NCI-H774 (cell line): ENCODE measurements around the gene RBM19.

Experiments
- DNase-seq: peaks from one replicate; lab custom pipeline; 2025; lab: John Stamatoyannopoulos, UW

The RBM19 gene

GRCh38 chr12:113931517-113931916, 34.6 kb downstream of the RBM19 start:
- DNase-seq = no peak

DNA sequence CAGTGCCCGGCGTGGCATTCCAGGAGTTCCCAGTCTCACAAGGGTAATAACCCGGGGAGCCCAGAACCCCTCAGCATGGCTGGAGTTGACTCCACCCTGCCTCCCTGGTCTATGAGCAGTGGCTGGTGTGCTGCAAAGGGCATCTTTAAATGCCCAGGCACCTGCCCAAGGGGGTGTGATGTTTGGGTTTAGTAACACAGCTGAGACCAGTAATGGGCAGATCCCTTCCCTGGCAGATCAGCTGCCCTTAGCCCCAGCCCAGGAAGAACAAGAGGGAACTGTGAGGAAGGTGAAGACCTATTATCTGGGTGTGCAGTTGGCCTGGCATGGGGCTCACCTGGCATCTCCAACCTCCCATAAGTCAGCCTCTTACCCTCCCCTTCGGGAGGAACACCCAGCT, 35.9 kb downstream of the RBM19 start:
- DNase-seq = no peak

- no peak for DNase-seq
These were observed 36.7 kb downstream of the RBM19 start for GRCh38 chr12:113929312-113929989.

- no peak for DNase-seq
These were observed 39.3 kb downstream of the RBM19 start for GRCh38 chr12:113926788-113927187.

DNA sequence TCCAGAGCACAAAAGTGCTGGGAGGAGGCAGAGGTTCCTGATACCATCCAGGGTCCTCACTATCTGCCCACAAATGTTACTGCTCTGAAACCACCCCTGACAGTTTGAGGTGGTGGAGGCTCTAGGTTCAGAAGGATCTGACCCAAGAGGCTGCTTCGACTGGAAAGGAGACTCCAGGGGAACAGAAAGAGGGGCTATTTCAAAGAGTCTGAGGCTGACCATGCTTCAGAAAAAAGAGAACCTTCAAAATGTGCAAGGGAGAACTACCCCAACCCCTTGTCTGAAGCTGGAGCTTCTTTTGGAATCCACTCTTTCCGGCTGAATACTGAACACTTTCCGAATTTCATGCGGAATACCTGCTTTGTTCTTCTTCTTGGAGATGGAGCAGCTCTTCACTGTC, 41.8 kb downstream of the RBM19 start:
- DNase-seq = no peak

GRCh38 chr12:113923251-113923650, 42.9 kb downstream of the RBM19 start:
- DNase-seq = no peak

DNA sequence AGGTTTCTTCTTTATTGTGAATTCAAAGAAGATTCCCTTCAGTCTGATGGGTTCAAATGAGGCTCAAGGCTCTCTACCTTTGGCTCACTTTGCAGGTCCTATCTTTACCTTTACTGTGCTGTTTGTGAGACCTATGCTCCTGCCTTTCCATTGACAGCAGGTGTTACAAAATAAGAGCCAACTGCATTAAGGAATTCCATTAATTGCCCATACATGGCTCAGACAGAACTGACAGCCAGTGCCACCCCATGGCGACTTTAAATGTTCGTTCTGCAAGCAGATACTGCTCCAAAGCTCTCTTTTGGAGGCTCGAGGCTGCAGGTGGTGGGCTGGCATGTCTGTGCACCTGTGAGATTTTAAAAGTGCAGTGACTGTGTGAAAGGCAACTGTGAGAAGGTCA, 44.7 kb downstream of the RBM19 start:
- DNase-seq = no peak

DNA sequence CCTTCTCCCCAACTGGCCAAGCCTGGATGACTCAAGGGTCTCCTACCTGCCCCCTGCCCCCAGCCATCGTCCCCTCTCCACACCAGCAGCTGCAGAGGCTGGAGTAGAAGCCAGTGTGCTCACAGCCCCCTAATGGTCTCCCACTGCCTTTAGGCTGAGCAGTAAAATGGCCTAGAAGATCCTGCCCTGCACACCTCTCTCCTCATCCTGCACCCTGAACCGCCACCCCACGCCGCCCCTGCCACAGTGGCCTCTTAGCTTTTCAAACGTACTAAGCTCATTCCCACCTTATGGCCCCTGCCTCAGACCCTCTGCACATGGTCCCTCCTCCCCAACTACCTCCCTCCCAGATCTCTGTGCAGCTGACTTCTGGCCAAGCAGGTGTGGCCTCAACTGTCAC, 46.3 kb downstream of the RBM19 start:
- DNase-seq = no peak

GRCh38 chr12:113918306-113918705, 47.8 kb downstream of the RBM19 start:
- no peak for DNase-seq

DNA sequence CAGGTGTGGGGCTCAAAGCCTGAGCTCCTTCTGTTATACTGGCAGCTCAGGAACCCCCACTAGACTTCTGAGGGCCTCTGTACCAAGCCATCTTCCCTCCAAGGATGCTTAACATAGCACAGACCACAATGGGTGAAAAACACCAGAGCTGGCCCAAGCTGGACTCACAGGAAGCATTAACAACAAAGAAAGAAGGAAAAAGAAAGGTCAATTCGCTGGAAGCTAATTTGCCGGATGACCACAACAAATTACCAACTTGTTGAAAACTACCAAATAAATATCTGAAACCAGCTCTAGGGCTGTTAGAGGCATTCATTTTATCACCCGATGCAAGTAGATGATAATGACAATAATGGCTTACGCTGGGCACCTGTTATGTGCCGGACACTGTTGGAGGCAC, 48.7 kb downstream of the RBM19 start:
- DNase-seq = no peak

DNA sequence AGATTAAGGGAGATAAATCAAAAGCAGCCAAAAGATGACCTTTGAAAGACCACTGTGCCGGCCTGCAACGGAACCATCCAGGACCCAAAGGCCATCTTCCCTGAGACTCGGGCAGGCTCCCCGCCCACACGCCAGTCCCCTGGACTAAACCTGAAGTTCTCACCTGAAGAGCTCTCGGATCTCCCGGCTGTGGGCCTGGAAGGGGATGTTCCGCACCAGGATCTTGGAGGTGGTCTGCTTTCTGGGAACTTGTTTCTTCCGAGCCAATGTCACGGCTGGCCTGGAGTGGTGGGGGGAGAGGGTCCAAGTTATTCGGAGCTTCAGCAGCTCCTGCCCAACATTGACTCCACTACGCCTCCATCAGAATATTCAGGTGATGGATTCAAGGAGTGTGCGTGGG, 51.3 kb downstream of the RBM19 start:
- DNase-seq = no peak

- DNase-seq = no peak
These were observed 51.9 kb downstream of the RBM19 start for GRCh38 chr12:113914176-113914575.

DNA sequence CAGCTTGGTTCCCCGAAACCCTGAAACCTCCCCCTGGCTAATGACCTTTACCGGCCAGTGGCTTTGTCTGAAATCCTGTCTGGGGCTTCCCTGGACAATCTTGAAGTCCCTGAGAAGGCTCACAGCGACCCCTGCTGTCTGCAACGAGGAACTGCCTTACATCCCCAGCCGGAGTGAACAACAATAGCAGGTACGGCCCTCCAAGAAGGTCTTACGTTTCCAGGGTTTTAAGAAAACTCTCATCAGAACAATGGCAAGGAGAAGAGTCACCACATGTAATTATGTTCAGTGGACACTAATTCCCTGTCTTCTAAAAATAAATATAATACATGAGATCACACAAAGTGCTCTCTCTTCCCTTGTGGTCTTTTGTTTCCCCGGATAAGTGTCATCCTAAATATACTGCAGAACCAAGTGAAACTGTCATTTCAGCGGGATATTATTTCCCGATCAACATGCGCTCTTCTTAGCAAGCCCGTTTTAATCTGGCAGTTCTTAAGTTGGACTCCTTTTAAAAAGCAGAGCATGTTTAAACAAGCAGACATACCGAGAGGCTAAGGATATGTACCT, 53.3 kb downstream of the RBM19 start:
- peak; percentile 65 for DNase-seq

- no peak for DNase-seq
These were observed 54.0 kb downstream of the RBM19 start for GRCh38 chr12:113911971-113912759.

- no peak for DNase-seq
These were observed 55.3 kb downstream of the RBM19 start for GRCh38 chr12:113910751-113911272.

GRCh38 chr12:113909776-113910420, 56.2 kb downstream of the RBM19 start:
- no peak for DNase-seq

DNA sequence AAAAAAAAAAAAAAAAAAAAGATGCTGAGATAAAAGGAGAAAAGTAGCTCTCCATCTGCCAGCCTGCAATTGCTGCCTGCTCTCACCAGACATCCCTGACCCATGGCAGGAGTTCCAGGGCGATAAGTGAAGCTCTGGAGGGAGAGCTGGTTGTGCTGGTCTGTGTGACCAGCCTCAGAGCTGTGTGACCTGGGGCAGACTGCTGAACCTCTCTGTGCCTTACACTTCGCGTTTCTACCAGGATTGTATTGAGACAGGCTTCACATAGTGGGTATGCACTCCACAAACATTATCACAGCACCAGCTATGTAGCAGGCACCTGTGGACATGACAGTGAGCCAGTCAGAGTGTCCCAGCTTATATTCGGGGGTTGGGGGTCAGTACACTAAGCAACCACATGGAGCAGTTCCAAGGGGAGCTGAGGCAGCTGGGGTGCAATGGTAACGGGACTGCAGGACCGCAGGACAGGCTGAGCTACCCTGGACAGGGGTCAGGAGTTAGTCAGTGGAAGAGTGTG, 57.5 kb downstream of the RBM19 start:
- no peak for DNase-seq

DNA sequence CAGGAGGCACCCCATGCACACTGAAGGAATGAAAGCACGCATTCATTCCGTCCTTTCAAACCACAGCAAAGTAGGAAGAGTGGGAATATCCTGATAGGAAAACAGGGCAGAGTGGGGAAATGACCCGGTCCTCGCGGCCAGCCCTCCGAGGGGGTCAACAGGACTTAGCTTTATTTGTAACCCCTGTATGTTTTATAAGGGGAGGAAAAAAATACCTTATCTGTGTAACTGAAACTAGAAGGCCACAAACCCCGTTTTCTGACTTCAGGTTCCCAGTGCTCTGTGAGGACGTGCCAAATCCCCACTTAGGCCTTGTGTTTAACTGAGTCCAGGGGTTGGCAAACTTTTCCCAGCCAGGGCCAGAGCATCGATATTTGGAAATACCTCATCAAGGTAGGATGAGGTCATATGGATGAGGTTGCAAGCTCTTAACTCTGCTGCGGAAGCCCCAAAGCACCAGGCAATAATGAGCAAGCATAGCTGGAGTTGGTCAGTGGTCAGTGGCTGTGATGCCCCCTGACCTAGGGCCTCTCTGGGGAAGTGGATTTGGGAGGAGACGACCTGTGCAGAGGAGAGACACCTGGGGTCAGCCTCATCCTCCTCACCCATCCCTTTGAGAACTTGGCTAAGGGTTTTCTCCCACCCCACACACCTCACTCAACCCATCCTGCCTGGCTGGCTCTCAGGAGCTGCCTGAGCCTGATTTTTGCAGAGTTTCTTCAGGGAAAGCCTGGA, 58.5 kb downstream of the RBM19 start:
- DNase-seq = no peak

DNA sequence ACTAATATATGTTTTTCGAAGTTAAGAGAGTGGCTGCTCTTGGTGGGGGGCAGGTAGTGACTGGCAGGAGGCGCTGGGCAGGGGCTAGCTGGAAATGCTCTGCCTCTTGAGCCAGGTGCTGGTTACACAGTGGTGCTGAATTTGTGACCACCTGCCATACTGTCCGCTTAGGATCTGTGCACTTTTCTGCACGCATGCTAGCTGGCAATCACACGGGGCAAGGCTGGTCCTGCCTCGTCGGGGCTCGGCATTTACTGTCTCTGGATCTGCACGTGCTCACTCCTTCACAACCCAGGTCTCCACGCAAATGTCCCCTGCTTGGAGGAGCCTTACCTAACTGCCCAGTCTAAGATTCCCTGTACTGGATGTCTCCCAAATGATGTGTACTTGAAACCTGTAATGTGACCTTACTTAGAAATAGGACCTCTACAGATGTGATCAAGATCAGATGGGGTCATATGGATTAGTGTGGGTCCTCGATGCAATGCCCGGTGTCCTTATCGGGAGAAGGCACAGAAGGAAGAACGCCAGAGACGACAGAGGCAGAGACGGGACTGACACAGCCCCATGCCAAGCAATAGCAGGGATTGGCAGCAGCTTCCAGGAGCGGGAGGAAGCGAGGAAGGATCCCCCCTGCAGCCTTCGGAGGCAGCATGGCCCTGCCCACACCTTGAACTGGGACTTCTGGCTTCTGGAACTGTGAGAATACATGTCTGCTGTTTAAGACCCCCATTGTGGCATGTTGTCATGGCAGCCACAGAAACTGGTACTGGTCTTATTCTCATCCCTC, 59.5 kb downstream of the RBM19 start:
- no peak for DNase-seq

GRCh38 chr12:113905829-113906228, 60.3 kb downstream of the RBM19 start:
- no peak for DNase-seq

- DNase-seq = no peak
These were observed 62.7 kb downstream of the RBM19 start for GRCh38 chr12:113903381-113903863.
